Neural progenitor cell (in vitro differentiated cells): Measurements from ENCODE around the gene RRM1. TPM values are rescaled to one million over a fixed set of nuclear protein-coding genes. Genes with fewer than 3 reads are reported as not detected.
A peak's percentile ranks its signal among the peaks of the same experiment; 100 is the strongest.

Experiments used
- DNase-seq: peaks from one replicate; pipeline ENCODE4 v3.0.0-alpha.2; 2016; ENCODE audit warnings: low spot score
- H2AFZ ChIP-seq: fragments of 200-600 bp; sonication (generic); replicated peaks from 2 replicates; pipeline ENCODE4 v1.6.1; 2016; ENCODE audit warnings: antibody characterized with exemption
- H3F3A ChIP-seq: fragments of 200-600 bp; sonication (generic); 2 replicates; pipeline ENCODE4 v1.6.1; 2016; ENCODE audit warnings: antibody characterized with exemption, low read depth
- H3K27ac ChIP-seq: fragments of 200-600 bp; sonication (generic); 2 replicates; pipeline ENCODE4 v1.5.1; 2016; ENCODE audit warnings: mild to moderate bottlenecking
- H3K27me3 ChIP-seq: fragments of 200-600 bp; sonication (generic); 2 replicates; pipeline ENCODE4 v1.6.1; 2016; ENCODE audit warnings: mild to moderate bottlenecking, moderate library complexity
- H3K36me3 ChIP-seq: fragments of 200-600 bp; sonication (generic); 2 replicates; pipeline ENCODE4 v1.5.1; 2016
- H3K4me1 ChIP-seq: fragments of 200-600 bp; sonication (generic); 2 replicates; pipeline ENCODE4 v1.6.1; 2016; ENCODE audit warnings: mixed run types
- H3K4me2 ChIP-seq: fragments of 200-600 bp; sonication (generic); 2 replicates; pipeline ENCODE4 v1.6.1; 2016
- H3K4me3 ChIP-seq: fragments of 200-600 bp; sonication (generic); 2 replicates; pipeline ENCODE4 v1.5.1; 2016
- H3K79me2 ChIP-seq: fragments of 200-600 bp; sonication (generic); 2 replicates; pipeline ENCODE4 v1.6.1; 2016; ENCODE audit warnings: low read depth
- H3K9ac ChIP-seq: fragments of 200-600 bp; sonication (generic); 2 replicates; pipeline ENCODE4 v1.6.1; 2016
- H3K9me3 ChIP-seq: fragments of 200-600 bp; sonication (generic); 2 replicates; pipeline ENCODE4 v1.5.1; 2016; ENCODE audit warnings: low read depth
- H4K20me1 ChIP-seq: fragments of 200-600 bp; sonication (generic); 2 replicates; pipeline ENCODE4 v1.6.1; 2016; ENCODE audit warnings: low read depth
- H3K27ac Mint-ChIP-seq: 3 replicates; pipeline ENCODE4 v1.8.0; 2021; ENCODE audit warnings: mixed read lengths
- H3K27me3 Mint-ChIP-seq: 2 replicates; pipeline ENCODE4 v1.8.0; 2022; ENCODE audit warnings: low read depth, mild to moderate bottlenecking, inconsistent platforms, moderate library complexity, mixed read lengths; ENCODE audit not compliant: insufficient read depth
- H3K36me3 Mint-ChIP-seq: 3 replicates; pipeline ENCODE4 v1.8.0; 2021; ENCODE audit warnings: mixed read lengths
- H3K4me1 Mint-ChIP-seq: 3 replicates; pipeline ENCODE4 v1.8.0; 2021; ENCODE audit warnings: mixed read lengths
- H3K4me3 Mint-ChIP-seq: 3 replicates; pipeline ENCODE4 v1.8.0; 2021; ENCODE audit warnings: mild to moderate bottlenecking, moderate library complexity, mixed read lengths
- H3K9me3 Mint-ChIP-seq: 3 replicates; pipeline ENCODE4 v1.8.0; 2020; ENCODE audit warnings: mixed read lengths
- EZH2 ChIP-seq: fragments of 200-600 bp; sonication (generic); IDR thresholded peaks from 2 replicates; pipeline ENCODE4 v1.6.1; 2017; ENCODE audit warnings: antibody characterized with exemption, mild to moderate bottlenecking, moderate library complexity
- EZH2phosphoT487 ChIP-seq: fragments of 200-600 bp; sonication (generic); IDR thresholded peaks from 2 replicates; pipeline ENCODE4 v1.6.1; 2017; ENCODE audit warnings: antibody characterized with exemption
- total RNA-seq: library from RNA; depleted of rRNA; stranded (reverse); fragments of >200 nt; gene quantifications from 2 replicates; pipeline ENCODE4 v1.2.3, GENCODE V29; 2015; ENCODE audit warnings: low replicate concordance
- TF ChIP-seq, protein P1 (sequence below): fragments of 200-600 bp; sonication (generic); IDR thresholded peaks from 2 replicates; pipeline ENCODE4 v1.5.1; 2017; ENCODE audit warnings: antibody characterized with exemption, mild to moderate bottlenecking

The RRM1 gene
- total RNA-seq, 1 donor from 2014 or later: 264 TPM

DNA sequence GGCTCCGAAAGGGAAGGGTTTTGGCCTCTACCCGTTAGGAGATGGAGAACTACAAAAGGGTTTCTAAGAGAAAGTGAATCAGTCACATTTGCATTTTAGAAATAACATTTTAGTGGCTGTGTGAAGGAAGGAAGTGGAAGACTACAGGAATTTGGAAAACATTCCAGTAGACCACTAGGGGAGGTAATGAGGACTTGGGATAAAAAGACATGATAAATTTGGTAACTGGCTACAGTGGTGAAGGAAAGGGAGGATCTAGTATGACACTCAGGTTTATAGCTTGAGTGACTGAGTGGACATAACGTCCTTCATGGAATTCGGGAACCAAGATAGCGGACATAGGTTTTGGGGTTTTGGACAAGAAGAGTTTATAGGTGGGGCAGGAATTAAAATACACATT lies 7.0 kb upstream of the RRM1 start:
- Mint-ChIP-seq H3K27ac (no peak overlapping the region), H3K4me3 (no peak overlapping the region), H3K27me3 (peaks cover 4% of the 10 kb centered on the region), H3K9me3 (no peaks in the 10 kb centered on the region), H3K36me3 (peaks cover 12% of the 10 kb centered on the region), H3K4me1 (no peaks in the 10 kb centered on the region)
- TF ChIP-seq EZH2 (no peak), EZH2phosphoT487 (no peak)
- TF ChIP-seq, protein P1, sequence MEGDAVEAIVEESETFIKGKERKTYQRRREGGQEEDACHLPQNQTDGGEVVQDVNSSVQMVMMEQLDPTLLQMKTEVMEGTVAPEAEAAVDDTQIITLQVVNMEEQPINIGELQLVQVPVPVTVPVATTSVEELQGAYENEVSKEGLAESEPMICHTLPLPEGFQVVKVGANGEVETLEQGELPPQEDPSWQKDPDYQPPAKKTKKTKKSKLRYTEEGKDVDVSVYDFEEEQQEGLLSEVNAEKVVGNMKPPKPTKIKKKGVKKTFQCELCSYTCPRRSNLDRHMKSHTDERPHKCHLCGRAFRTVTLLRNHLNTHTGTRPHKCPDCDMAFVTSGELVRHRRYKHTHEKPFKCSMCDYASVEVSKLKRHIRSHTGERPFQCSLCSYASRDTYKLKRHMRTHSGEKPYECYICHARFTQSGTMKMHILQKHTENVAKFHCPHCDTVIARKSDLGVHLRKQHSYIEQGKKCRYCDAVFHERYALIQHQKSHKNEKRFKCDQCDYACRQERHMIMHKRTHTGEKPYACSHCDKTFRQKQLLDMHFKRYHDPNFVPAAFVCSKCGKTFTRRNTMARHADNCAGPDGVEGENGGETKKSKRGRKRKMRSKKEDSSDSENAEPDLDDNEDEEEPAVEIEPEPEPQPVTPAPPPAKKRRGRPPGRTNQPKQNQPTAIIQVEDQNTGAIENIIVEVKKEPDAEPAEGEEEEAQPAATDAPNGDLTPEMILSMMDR: peak; percentile 30
- no peaks in the 10 kb centered on the region for H3K9me3 ChIP-seq
- no peak overlapping the region for H3K4me3 ChIP-seq
- no peak overlapping the region for H3K9ac ChIP-seq
- H3K27ac ChIP-seq: no peak overlapping the region
- no peak for DNase-seq
- H3K79me2 ChIP-seq: no peaks in the 10 kb centered on the region
- H4K20me1 ChIP-seq: no peaks in the 10 kb centered on the region
- H3K4me1 ChIP-seq: peaks cover 18% of the 10 kb centered on the region
- no peaks in the 10 kb centered on the region for H3K27me3 ChIP-seq
- no peaks in the 10 kb centered on the region for H3K36me3 ChIP-seq
- H3F3A ChIP-seq: peaks cover 8% of the 10 kb centered on the region
- no peak overlapping the region for H3K4me2 ChIP-seq
- H2AFZ ChIP-seq: no peak overlapping the region

DNA sequence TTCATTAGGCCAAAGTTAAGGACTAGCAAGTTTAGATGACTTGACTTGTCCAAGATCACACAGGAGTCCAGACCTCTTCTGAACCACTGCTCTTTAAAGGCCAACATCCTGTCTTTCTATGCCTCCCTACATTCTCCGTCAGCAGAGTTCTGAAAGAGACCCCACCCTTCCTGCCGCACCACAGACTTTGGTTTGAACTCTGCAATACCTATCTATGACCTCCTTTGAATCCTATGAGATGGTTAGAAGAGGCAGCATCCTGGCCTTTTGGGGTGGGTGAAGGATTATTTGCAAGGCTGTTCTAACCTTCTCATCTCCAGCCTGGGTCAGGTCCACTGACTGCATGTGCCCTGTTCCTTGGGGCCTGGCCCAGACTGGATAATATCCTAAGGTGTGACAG lies 4.3 kb upstream of the RRM1 start:
- Histone ChIP-seq H2AFZ (no peak overlapping the region), H3K9me3 (no peaks in the 10 kb centered on the region), H3K9ac (no peak overlapping the region), H3K36me3 (no peaks in the 10 kb centered on the region), H3K27ac (no peak overlapping the region), H4K20me1 (no peaks in the 10 kb centered on the region), H3K27me3 (no peaks in the 10 kb centered on the region), H3K4me2 (no peak overlapping the region), H3K79me2 (peaks cover 3% of the 10 kb centered on the region), H3F3A (peaks cover 14% of the 10 kb centered on the region), H3K4me3 (no peak overlapping the region), H3K4me1 (peaks cover under 1% of the 10 kb centered on the region)
- Mint-ChIP-seq H3K27ac (no peak overlapping the region), H3K4me3 (no peak overlapping the region), H3K9me3 (no peaks in the 10 kb centered on the region), H3K36me3 (peaks cover 12% of the 10 kb centered on the region), H3K4me1 (peaks cover 6% of the 10 kb centered on the region), H3K27me3 (peaks cover 2% of the 10 kb centered on the region)
- DNase-seq: no peak
- TF ChIP-seq EZH2 (no peak), EZH2phosphoT487 (no peak)
- TF ChIP-seq, protein P1: no peak

DNA sequence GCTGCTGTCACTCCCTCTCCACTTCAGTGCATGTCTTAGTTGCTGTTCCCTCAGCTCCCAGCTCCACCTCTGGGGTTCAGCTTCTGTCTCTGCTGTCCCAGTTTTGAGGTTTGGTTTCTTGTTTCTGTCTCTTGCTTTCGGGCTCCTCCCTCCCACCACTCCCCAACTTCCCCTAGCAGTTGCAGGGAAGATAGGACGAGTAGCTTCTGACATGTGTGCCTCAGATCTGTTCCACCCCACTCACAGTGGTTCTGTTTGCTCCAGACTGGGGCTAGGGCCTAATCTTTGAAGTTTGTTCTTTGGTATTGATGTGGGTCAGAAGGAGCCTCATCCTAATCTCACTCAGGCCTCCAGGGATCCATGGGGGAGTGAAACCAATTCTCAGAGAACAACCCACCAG lies 2.6 kb upstream of the RRM1 start:
- H3K9me3 Mint-ChIP-seq: no peaks in the 10 kb centered on the region
- H3K36me3 ChIP-seq: no peaks in the 10 kb centered on the region
- H3K36me3 Mint-ChIP-seq: peaks cover 10% of the 10 kb centered on the region
- peaks cover 21% of the 10 kb centered on the region for H3K79me2 ChIP-seq
- peaks cover 14% of the 10 kb centered on the region for H3F3A ChIP-seq
- no peak overlapping the region for H3K4me3 Mint-ChIP-seq
- H3K27me3 Mint-ChIP-seq: peaks cover 2% of the 10 kb centered on the region
- peaks cover 12% of the 10 kb centered on the region for H3K4me1 ChIP-seq
- H4K20me1 ChIP-seq: no peaks in the 10 kb centered on the region
- H3K9me3 ChIP-seq: no peaks in the 10 kb centered on the region
- TF ChIP-seq, protein P1: no peak
- TF ChIP-seq EZH2phosphoT487: no peak
- TF ChIP-seq EZH2: no peak
- H3K27ac Mint-ChIP-seq: no peak overlapping the region
- no peaks in the 10 kb centered on the region for H3K27me3 ChIP-seq
- H2AFZ ChIP-seq: no peak overlapping the region
- no peak for DNase-seq
- H3K4me1 Mint-ChIP-seq: peaks cover 22% of the 10 kb centered on the region
- H3K9ac ChIP-seq: no peak overlapping the region
- H3K4me3 ChIP-seq: no peak overlapping the region
- no peak overlapping the region for H3K27ac ChIP-seq
- H3K4me2 ChIP-seq: no peak overlapping the region
